HG03108 (cell line): ENCODE measurements around the gene BTRC.

Experiments
- ATAC-seq: cut with Tn5 transposase; IDR thresholded peaks from one replicate; pipeline ENCODE4 v1.9.1; 2021; ENCODE audit warnings: moderate library complexity; ENCODE audit not compliant: unreplicated experiment

Gene BTRC

GRCh38 chr10:101564490-101564991 is 210.6 kb downstream of the BTRC start:
- no peak for ATAC-seq

DNA sequence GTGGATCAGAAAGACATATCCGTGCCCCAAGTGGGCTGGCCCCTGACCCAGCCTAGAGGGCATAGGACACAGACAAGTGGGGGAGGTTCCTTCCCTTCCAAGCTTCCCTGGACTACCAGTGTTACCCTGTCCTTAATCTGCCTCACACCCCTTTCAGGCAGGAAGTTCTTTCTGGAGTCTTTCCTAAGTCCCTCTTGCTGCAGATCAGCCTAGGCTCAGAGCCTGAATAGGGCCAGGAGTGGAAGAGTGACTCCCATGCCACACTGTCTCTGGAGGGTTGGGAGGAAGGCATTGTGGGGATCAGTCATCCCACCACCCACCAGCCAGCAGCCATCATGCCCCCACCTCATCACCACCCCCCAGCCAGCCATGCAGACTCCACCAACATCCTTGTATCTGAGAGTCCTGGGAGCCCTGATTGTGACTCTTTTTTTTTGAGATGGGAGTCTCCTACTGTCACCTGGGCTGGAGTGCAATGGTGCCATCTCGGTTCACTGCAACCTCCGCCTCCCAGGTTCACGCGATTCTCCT is 211.5 kb downstream of the BTRC start:
- ATAC-seq: no peak

GRCh38 chr10:101565936-101566332 is 212.0 kb downstream of the BTRC start:
- no peak for ATAC-seq

DNA sequence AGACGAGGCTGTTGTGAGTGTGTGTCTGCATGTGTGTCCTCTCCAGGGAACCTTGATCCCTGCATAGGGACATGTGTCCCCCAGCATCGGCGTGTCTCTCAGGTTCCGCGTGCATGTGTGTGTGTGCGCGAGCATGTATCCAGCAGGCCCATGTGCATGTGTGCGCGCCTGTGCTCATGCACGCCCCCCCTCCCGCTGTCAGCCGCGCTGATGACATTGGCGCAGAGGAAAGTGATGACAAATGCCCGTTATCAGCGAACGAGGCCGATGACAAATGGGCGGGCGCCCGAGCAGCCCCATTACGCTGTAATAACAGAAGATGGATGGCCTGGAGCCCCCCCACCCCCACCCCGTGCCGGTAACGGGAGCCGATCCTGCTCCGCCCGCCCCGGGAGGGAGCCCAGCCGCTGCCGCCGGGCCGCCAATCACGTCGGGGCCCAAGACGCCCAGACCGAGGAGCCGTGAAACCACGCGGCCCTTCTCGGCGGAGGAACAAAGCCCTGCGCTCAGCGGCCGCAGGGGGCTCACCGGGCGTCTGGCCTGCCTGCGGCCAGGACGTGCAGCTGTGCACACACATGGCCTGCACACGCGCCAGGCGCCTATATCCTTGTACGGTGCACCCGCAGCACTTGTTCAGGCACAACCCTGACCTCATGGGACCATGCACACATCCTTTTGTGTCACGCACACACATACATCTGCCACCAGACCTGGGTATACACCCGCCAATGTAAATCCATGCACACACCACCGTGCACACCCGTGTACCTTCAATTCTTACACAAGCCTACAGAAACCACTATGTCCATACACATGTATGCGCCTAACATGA is 212.6 kb downstream of the BTRC start:
- no peak for ATAC-seq

DNA sequence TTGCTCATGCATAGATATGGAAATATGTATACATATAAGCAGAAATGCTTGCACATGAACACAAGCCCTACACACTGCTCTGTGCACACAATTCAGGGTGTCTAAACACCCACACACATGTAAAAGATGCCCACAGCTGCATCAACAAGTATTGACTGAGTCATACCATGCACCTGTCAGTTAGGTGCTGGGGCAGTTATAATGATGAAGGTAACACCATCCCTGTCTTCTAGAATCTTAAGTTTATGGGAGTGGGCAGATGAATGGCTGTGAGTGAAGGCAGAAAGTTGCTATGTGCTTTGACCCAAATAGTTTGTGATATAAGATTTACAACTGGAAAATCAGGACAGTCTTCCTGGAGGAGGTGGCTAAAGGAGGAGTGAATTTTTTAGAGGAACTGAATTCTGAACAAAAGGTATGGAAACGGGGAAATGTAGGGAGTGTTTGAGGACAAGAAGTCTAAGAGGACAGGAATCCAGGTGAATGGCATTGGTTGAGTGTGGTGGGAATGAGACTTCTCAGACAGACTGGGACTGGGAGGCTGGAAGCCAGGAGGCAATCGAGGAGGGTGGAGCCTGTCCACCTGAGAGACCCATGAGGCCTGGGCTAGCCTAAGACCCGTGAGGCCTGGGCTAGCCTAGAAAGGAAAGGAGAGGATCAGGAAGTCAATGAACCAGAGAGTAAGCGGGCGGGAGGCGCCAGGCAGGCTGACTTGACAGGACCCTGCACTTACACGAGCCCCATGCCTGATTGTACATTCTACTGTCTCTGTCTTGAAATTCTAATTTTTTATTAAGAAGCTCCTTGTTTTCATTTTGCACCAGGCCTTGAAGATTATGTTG is 213.4 kb downstream of the BTRC start:
- ATAC-seq: no peak

DNA sequence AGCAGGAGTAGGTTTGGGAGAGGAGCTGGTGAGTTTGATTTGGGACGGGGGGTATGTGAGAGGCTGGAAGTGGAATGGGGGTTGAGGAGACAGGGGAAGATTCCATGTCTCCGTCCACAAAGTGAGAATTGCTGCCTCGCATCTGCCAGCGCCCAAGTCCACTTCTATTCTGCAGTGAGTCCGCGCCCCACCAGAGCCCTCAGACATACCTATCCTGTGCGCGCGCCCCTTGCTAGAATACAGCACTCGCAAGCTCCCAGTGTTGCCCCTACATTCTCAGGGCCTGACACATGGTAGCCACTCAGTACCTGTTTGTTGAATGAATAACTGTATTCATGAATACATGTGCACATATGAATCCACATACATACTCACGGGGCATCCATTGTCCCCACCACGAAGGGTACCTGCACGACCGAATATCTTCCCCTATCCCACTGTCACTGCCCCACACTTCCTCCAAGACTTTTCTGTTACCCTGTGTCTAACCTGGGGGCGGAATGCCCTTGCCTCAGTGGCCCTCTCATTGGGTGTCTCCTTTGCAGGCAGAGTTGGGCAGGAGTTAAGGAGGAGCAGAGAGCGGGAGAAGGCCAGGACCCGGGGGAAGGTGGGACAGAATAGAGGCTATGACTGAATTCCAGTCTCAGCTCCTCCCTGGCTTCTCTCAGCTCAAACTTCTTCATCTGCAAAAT is 214.2 kb downstream of the BTRC start:
- ATAC-seq: no peak

- no peak for ATAC-seq
Observed at GRCh38 chr10:101569323-101569621, 215.3 kb downstream of the BTRC start.

GRCh38 chr10:101569622-101570427 is 215.9 kb downstream of the BTRC start:
- ATAC-seq: peak; percentile 65

DNA sequence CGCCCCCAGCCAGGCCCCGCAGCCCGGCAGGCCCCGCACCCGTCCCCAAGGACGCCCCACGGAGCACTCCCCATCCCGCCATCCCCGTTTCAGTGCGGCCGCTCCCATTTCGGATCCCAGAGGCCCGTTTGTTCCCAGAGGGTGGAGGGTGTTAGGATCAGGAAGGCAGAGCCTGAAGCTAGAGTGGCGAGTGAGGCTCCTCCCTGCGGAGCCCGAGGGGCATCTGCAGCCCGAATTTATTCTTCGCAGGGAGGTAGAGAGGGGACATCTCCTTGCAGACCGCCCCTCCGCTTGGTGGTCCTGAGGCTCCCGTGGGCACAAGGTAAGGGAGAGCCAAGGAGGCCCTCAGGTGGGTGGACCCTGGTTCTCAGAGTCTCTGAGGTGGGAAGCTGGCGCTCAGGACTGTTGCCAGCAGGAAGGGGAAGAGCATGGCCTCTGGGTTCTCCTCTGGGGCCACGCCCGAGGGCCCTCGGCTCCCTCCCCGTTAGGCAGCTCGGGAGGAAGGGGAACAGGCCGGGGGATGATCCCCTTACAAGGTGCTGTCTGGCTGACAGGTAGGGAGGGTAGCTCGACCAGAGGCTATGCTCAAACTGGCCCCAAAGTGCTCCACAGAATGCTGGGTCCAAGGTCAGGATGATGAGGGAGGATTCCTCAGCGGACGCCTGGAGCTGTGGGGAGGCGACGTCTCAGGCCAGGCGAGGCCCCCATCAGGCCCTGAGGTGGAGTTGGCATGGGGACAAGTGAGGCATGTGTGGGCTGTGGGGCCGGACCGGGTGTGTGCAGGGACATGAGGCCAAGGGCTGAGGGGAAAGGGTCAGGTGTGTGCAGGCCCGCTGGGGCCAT is 216.7 kb downstream of the BTRC start:
- ATAC-seq: no peak

GRCh38 chr10:101571271-101571925 is 217.4 kb downstream of the BTRC start:
- no peak for ATAC-seq

DNA sequence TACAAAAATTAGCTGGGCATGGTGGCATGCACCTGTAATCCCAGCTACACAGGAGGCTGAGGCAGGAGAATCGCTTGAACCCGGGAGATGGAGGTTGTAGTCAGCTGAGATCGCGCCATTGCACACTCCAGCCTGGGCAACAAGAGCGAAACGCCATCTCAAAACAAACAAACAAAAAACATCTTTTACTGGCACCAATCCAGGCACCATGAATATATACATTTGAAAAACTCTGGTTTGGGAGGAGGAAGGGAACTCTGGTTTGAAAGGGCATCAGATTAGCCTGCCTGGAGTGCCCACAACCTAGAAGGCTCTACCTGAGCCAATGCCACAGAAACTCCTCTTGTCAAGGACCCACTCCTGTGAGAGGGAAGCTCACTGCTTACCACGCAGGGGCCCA is 218.2 kb downstream of the BTRC start:
- ATAC-seq: no peak

DNA sequence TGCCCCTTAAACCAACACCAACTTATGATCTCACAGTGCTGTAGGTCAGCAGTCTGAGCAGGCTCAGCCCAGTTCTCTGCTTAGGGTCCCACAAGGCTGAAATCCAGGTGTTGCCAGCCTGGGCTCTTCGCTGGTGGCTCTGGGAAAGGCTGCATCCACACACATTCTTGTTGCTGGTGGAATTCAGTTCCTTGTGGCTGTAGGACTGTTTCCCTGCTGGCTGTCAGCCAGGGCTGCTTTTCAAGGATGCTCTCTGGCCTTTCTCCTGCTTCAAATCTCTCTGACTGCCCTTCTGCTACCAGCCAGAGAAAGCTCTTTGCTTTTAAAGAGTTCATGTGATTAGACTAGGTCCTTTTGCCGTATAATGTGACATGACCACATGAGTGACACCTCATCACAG is 218.8 kb downstream of the BTRC start:
- ATAC-seq: no peak

- no peak for ATAC-seq
Observed at GRCh38 chr10:101573885-101574753, 220.2 kb downstream of the BTRC start.

GRCh38 chr10:101575091-101575490 is 221.1 kb downstream of the BTRC start:
- no peak for ATAC-seq

DNA sequence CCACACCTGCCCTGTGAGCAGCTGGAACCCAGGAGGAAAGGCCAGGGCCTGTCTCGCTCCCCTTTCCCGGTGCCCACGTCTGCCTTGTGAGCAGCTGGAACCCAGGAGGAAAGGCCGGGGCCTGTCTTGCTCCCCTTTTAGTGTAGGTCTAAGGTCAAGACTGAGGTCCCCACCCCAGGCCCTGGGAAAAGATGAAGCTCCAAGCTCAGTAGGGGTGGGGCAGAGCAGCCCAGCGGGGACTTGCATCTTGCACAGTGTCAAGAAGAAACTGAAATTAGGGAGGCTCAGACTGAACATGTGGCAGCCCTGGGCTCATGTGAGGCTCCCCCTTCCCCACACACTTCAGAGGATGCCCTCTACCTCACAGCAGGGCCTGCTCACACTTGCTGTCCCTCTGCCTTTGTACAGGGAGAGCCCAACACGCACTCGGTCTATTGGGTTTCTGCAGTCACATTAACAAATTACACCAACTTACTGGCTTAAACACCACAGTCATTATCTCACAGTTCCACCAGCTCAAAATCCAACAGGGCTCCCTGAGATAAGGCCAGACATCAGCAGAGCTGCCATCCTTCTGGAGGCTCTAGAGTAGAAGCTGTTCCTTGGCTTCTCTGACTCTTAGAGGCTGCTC is 221.7 kb downstream of the BTRC start:
- ATAC-seq: no peak

- ATAC-seq: no peak
Observed at GRCh38 chr10:101576211-101576863, 222.4 kb downstream of the BTRC start.
